Pulmonary artery endothelial cell (primary cell): ENCODE results near the gene COL9A1. TPM values are rescaled to one million over a fixed set of nuclear protein-coding genes. Genes with fewer than 3 reads are reported as not detected.
"Not testable (repeated sequence)": the region's sequence is repeated elsewhere in the genome, so short reads cannot be mapped to it uniquely, and the experiment has no call there.

Source experiments
- DNase-seq: peaks from one replicate; pipeline ENCODE4 v3.0.0-alpha.2; 2011; ENCODE audit warnings: low read depth, low spot score
- total RNA-seq: library from RNA; depleted of rRNA; stranded (reverse); fragments of >200 nt; gene quantifications from 2 replicates; pipeline ENCODE4 v1.2.3, GENCODE V29; 2014

COL9A1 gene
- total RNA-seq, result not detected in 2 replicates

DNA sequence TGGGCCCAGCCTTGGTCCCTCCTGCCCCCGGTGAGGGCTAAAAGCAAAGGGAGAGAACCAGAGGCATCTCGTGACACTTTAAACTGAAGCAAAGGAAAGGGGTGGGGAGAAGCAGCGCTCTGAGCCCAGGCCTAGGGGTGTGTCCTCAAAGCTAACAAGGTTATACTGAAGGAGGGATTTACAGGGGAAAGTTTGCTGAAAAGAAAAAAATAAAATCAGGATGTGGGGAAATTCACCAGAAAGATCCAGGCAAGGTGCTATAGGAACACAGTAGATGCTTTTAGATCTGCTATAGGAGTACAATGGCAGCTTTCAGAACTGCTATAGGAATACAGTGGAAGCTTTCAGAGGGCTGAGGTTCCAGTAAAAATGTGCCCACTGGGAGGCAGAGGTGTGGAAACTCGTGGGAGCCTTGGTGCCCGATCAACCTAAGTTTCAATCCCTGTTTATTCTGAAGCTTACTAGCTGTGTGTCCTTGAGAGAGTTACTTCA is at the start of gene COL9A1:
TSS of gene COL9A1 (minus strand) at position 51 of the 492 bp plus-strand sequence. CDS start 160 bp downstream, outside the sequence.
- DNase-seq, result no peak

- no peak for DNase-seq
Measured at GRCh38 chr6:70351461-70351860, 48.6 kb upstream of the COL9A1 start.

- DNase-seq, result no peak
Measured at GRCh38 chr6:70345619-70346018, 42.7 kb upstream of the COL9A1 start.

GRCh38 chr6:70343313-70343712 is 40.4 kb upstream of the COL9A1 start:
- no peak for DNase-seq

DNA sequence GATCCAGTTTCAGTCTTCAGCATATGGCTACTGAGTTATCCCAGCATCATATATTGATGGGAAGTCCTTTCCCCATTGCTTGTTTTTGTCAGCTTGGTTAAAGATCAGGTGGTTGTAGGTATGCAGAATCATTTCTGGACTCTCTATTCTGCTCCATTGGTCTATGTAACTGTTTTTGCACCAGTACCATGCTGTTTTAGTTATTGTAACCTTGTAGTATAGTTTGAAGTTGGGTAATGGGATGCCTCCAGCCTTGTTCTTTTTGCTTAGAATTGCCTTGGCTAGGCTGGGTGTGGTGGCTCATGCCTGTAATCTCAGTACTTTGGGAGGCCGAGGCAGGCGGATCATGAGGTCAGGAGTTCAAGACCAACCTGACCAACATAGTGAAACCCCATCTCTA is 36.9 kb upstream of the COL9A1 start:
- DNase-seq, result not testable (repeated sequence)

- no peak for DNase-seq
Measured at GRCh38 chr6:70338775-70339174, 35.9 kb upstream of the COL9A1 start.

DNA sequence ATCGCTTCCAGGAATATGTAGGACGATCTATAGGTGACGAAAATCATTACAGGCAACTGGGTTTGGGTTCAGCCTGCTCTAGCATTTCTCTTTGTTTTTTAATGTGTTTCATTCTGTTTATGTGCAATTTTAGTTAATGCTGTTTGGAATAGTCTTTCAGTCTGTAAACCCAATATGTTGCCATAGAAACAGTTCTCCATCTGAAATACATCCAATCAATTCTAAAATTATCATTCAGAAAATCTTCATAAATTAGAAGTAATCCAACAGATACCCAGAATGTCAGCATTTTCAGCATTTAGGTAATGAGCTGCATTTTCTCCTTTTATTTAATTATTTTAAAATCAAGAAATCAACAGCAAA is 34.8 kb upstream of the COL9A1 start:
- DNase-seq, result no peak

DNA sequence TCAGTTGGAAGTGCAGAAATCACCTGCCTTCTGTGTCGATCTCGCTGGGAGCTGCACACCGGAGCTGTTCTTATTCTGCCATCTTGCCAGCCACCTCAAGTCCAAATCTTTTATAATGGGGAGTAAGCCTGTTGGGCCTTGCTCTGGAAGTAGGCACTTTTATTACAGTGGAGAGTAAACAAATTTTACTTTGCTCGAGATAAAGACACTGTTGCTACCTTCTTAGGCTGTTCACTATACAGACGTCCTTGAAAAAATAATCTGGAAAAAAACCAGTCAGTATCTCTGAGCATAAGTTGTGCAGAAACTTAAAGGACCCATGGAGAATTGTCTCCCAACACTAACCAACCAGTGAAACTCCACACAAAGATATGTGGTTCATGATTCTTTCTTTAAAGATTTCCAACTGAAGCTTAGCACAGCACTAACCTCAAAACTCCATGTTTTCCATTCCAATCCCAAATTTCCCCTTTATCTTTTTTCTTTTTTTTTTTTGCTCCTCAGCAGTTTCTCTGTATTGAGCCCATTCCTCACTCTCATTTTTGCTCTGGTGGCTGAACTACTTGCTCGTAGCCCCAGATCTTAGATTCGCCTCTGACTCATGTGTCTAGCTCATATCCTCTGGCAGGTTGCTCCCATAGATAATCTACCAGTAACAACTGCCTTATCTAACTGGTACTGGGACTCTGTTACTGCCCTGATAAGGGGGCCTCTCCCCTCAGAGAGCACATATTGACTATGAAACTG is 34.3 kb upstream of the COL9A1 start:
- DNase-seq, result no peak

GRCh38 chr6:70327036-70327435 is 24.2 kb upstream of the COL9A1 start:
- no peak for DNase-seq

GRCh38 chr6:70325009-70325408 is 22.1 kb upstream of the COL9A1 start:
- DNase-seq, result no peak

DNA sequence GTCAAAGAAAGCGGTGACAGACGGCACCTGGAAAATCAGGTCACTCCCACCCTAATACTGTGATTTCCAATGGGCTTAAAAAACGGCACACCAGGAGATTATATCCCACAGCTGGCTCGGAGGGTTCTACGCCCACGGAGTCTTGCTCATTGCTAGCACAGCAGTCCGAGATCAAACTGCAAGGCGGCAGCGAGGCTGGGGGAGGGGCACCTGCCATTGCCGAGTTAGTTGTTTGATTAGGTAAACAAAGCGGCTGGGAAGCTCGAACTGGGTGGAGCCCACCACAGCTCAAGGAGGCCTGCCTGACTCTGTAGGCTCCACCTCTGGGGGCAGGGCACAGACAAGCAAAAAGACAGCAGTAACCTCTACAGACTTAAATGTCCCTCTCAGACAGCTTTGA is 14.9 kb upstream of the COL9A1 start:
- not testable (repeated sequence) for DNase-seq

- DNase-seq, result no peak
Measured at GRCh38 chr6:70315079-70315751, 12.3 kb upstream of the COL9A1 start.

DNA sequence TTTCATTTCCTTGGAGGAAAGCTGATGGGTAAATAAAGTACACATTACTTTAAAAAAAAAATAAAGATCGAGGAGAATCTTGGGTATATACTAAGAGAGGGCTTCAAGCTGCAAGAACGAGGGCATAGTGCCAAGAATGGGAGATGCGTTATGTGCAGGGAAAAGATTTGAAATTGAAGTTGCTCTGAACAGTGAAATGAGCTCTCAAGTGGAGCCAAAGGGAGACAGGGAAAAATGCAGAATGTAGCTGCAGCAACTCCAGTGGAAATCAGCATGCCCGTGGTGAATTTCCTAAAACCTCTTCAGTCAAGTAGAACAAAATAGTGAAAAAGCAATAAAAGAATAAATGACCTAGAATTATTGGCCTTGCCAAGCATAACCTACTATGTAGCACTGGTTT is 11.4 kb upstream of the COL9A1 start:
- no peak for DNase-seq

DNA sequence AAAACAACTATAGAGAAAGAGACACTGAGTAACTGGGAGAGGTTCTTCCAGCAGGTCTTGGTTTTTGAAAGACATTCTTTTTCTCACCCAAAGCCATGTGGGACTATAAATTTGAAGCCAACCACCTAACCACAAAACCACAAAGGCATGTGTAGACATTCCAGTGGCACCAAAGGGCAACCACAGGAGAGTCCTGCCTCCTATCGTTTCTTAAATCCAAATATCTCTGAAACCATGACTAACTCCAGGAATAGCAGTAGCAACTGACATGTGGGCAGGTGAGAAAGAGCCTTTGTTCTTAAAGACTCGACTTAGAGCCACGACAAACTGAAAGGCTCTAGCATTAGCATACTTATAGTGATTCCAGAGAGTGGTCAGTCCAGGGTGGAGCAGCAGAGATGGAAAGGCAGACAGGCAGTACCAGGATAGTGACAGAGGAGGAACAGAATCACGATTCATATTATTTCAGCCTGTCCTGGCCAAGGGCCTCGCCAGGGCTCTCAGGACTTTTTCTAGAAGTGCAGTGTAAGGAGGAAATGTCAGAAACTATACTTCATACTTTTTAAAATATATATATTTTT is 9.4 kb upstream of the COL9A1 start:
- DNase-seq, result no peak

DNA sequence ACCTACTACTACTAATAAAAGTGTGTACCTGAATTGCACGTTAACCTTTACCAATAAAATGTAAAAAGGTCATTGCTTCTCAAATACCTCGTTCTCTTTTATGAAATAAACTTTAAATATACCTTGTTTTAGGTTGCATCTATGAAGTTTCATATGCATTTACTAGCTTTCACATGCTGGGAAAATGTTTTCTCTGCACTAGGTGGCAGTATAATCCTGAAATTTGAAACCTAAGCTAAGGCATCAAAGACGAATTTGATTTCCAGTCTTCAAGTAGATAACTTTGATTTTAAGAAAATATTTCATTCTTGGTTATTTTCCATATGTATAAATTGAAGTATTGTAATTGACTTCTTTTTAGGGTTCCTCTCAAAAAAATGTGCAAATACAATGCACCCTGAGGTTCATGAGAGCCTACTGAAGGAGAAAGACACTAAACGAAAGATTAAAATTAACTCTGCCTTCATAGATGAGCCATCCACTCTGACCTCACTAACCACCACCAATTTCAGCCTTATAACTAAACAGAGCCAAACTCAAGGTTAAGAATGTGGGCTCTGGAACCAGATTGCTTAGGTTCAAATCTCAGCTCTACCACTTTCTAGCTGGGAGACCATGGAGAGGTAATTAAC is 7.3 kb upstream of the COL9A1 start:
- no peak for DNase-seq

DNA sequence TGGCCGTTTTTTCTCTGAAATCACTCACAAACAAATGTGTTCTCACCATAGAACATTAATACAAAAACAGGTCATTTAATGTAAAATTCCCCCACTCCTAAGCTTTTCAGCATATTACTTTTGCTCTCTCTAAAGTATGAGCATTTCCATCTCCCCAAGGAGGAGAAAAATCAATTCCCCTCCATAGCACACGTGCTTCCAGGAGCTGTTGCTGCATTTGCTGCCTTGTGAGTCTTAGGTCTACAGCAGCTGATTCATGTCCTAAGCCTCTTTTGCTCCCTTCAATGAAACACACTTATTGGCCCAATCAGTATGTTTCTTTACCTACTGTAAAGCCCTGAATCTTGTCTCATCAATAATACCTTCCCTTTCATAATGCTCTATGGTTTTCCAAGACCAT is 6.4 kb upstream of the COL9A1 start:
- no peak for DNase-seq

DNA sequence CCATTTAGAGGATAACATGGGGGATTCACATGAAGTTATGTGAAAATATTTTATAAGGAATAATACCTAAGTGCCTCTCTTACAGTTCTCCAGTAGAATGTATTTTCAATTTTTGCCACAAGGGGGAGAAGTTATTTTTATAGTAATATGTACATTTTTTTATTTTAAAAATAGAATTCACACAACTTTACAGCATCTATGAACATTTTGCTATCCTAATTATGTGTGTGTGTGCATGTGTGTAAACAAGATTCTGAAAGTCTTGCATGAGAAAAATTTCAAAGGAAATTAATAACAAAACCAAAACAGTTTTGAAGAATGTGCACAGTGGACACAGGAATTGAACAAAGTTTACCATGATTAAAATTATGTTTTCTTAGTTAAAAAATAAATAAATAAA is 5.3 kb upstream of the COL9A1 start:
- not testable (repeated sequence) for DNase-seq

DNA sequence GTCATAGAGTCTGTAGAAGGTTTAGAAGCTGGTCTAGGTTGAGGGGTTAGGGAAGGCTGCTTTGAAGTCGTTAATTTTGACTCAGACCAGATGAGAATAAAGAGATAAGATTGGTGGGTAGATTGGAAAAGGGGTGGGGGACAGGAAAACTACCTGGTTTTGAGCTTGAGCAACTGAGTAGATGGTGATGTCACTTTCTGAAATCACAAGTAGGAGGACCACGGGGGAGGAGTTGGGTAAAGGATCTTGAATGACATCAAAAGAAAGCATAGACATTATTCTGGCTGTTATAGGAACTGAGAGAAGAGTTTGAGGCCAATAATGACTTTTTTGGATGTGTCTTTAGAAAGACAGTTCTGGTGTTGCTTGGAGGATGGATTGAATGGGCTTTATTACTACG is 4.1 kb upstream of the COL9A1 start:
- no peak for DNase-seq

DNA sequence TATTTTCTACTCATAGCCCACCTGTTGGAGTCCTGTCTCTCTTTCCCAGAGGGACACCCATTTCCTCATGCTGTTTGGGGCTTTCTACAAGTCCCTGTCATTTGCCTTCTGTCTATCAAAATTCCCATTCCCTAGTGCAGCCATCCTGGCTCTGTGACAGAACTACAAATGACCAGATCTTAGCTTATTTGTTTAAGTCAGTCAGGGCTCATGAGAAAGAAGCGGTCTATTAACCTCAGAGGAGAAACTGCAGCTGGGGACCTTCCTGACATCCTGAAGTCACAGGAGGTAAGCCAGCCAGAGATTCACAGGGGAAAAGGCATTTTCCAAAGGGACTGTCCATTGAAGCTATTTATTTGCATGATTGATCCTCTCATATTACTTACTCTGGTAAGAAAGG is 1.7 kb upstream of the COL9A1 start:
- no peak for DNase-seq

GRCh38 chr6:70299456-70299855 is 3.4 kb downstream of the COL9A1 start:
- no peak for DNase-seq

DNA sequence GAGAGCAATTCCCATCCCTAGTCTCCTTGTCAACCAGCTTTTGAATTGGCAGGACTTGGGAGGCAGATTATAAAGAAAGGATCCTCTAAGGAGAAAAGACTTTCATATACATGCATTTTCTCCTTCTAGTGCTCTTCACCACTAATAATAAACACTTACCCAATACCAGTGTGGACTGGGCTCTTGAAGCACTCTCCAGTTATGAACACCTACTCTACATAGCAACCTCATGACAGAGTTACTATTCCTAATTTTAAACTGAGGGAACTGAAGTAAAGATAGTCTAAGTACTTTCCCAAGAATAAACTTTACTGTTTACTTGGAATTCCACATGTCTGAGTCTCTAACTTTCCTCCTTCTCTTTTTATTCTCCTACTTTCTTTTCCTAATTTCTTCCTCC is 4.8 kb downstream of the COL9A1 start:
- DNase-seq, result no peak

DNA sequence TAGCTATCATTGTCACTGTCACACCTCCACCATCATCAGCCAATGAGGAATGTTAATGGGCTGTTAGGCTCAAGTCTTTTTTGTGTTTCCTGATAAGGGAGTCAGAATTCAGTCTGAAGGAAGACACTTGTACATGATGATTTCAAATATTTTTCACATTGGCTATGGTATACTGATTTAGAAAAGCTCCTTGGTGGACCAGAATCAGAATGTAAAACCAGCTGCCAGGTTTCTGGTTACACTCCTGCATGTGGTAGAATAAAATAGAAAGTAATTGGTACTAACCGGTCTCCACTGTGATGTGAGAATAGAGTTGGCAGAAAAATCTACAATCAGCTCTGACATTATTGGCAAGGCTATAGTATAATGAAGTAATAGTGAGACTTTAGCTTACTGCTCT is 10.7 kb downstream of the COL9A1 start:
- no peak for DNase-seq
